Keratinocyte (primary cell): ENCODE results near the gene TCP11L1. TPM values are rescaled to one million over a fixed set of nuclear protein-coding genes. Genes with fewer than 3 reads are reported as not detected.

Source experiments
- DNase-seq: peaks from one replicate; pipeline ENCODE4 v3.0.0-alpha.2; 2011; ENCODE audit warnings: low read depth, missing footprints, low spot score
- FAIRE-seq: peaks from 2 replicates; lab custom pipeline; 2011; peaks lifted over from hg19 to GRCh38; lab: Jason Lieb, UNC
- H2AFZ ChIP-seq: 2 replicates; pipeline ENCODE4 v1.6.0; 2012; ENCODE audit warnings: low read length, control low read depth, inconsistent platforms; ENCODE audit not compliant: control insufficient read depth
- H3K27ac ChIP-seq: 2 replicates; pipeline ENCODE4 v1.5.1; 2011; ENCODE audit warnings: low read length; ENCODE audit not compliant: control insufficient read depth, insufficient read depth
- H3K27me3 ChIP-seq: 3 replicates; pipeline ENCODE4 v1.6.0; 2011; ENCODE audit warnings: low read length; ENCODE audit not compliant: control insufficient read depth, insufficient read depth; ENCODE audit errors: extremely low read depth
- H3K36me3 ChIP-seq, 2 experiments: 2 replicates in 1 of 2; 3 replicates in 1 of 2; pipeline ENCODE4 v1.5.1; 2011; ENCODE audit warnings: low read length in 2 of 2, mild to moderate bottlenecking in 1 of 2; ENCODE audit not compliant: control insufficient read depth in 2 of 2, insufficient read depth in 2 of 2; ENCODE audit errors: extremely low read depth in 1 of 2
- H3K4me1 ChIP-seq: 3 replicates; pipeline ENCODE4 v1.5.1; 2011; ENCODE audit warnings: low read length; ENCODE audit not compliant: control insufficient read depth, insufficient read depth; ENCODE audit errors: extremely low read depth
- H3K4me2 ChIP-seq: 3 replicates; pipeline ENCODE4 v1.6.0; 2011; ENCODE audit warnings: low read depth, low read length; ENCODE audit not compliant: control insufficient read depth, insufficient read depth; ENCODE audit errors: extremely low read depth
- H3K4me3 ChIP-seq, 3 experiments: fragments of 200-600 bp in 1 of 3; sonication (generic) in 1 of 3; 2 replicates in 2 of 3; 3 replicates in 1 of 3; pipeline ENCODE4 v1.5.1; 2011 to 2016; ENCODE audit warnings: low read length in 3 of 3, mild to moderate bottlenecking in 3 of 3, control low read depth in 2 of 3, inconsistent platforms in 1 of 3, low read depth in 1 of 3, mixed read lengths in 1 of 3, mixed run types in 1 of 3, moderate library complexity in 1 of 3; ENCODE audit not compliant: control insufficient read depth in 2 of 3, insufficient read depth in 2 of 3; ENCODE audit errors: extremely low read depth in 1 of 3
- H3K79me2 ChIP-seq: 2 replicates; pipeline ENCODE4 v1.6.0; 2012; ENCODE audit warnings: low read length; ENCODE audit not compliant: control insufficient read depth, insufficient read depth
- H3K9ac ChIP-seq: 3 replicates; pipeline ENCODE4 v1.6.0; 2011; ENCODE audit warnings: low read length; ENCODE audit not compliant: control insufficient read depth, insufficient read depth; ENCODE audit errors: extremely low read depth
- H3K9me1 ChIP-seq: 3 replicates; pipeline ENCODE4 v1.6.0; 2011; ENCODE audit warnings: low read length; ENCODE audit not compliant: control insufficient read depth, insufficient read depth; ENCODE audit errors: extremely low read depth
- H3K9me3 ChIP-seq: 2 replicates; pipeline ENCODE4 v1.5.1; 2012; ENCODE audit warnings: low read depth, low read length; ENCODE audit not compliant: control insufficient read depth
- H4K20me1 ChIP-seq: 3 replicates; pipeline ENCODE4 v1.6.0; 2011; ENCODE audit warnings: low read length; ENCODE audit not compliant: control insufficient read depth, insufficient read depth; ENCODE audit errors: extremely low read depth
- EZH2 ChIP-seq: IDR thresholded peaks from one replicate; pipeline ENCODE4 v1.6.1; 2012; ENCODE audit warnings: inconsistent platforms, mild to moderate bottlenecking, low read length, moderate library complexity
- dilution Hi-C: fragments of 300-500 bp; cut with MboI; formaldehyde crosslinking; loops from one replicate; pipeline ENCODE4 v1.7.0; 2020; ENCODE audit warnings: low sequenced_read_pairs; ENCODE audit not compliant: extremely low pct_ligation_motif_present
- polyA plus RNA-seq, 5 experiments: library from polyadenylated mRNA; depleted of rRNA in 3 of 5; stranded (reverse) in 3 of 5; stranded (forward) in 1 of 5; unstranded in 1 of 5; fragments of >200 nt; gene quantifications; 1 replicate in 1 of 5; 2 replicates in 3 of 5; 3 replicates in 1 of 5; pipeline versions ENCODE4 v1.2.1 to v1.2.3, GENCODE V29; 2011 to 2012; ENCODE audit warnings: missing spikeins in 2 of 5, low read depth in 1 of 5, low replicate concordance in 1 of 5
- TF ChIP-seq, protein P1 (sequence below), 3 experiments: IDR thresholded peaks in 1 of 3; conservative IDR thresholded peaks in 1 of 3; optimal IDR thresholded peaks in 1 of 3; 2 replicates in 2 of 3; 3 replicates in 1 of 3; pipeline versions ENCODE3 to v1.5.1; 2011; ENCODE audit warnings: low read length in 3 of 3, mild to moderate bottlenecking in 3 of 3, moderate library complexity in 2 of 3, control low read depth in 1 of 3, inconsistent platforms in 1 of 3; ENCODE audit not compliant: insufficient read depth in 2 of 3; ENCODE audit errors: extremely low read depth in 1 of 3

The TCP11L1 gene
- polyA plus RNA-seq, 1 donor (not counting 4 experiments of a cell fraction or from before 2014, with no cell fraction given): 22.8 TPM

- Histone ChIP-seq H3K36me3 (peaks cover 11 to 20% of the 10 kb centered on the region in 2 experiments), H3K9me3 (no peaks in the 10 kb centered on the region), H3K79me2 (no peaks in the 10 kb centered on the region), H4K20me1 (no peaks in the 10 kb centered on the region), H3K4me1 (peaks cover 64% of the 10 kb centered on the region), H3K4me3 (no peak overlapping the region), H3K9me1 (no peaks in the 10 kb centered on the region), H3K27me3 (no peaks in the 10 kb centered on the region), H3K4me2 (no peak overlapping the region), H2AFZ (no peak overlapping the region), H3K9ac (peak overlapping the region; percentile 55), H3K27ac (peak overlapping the region; percentile 83)
- TF ChIP-seq, protein P1, sequence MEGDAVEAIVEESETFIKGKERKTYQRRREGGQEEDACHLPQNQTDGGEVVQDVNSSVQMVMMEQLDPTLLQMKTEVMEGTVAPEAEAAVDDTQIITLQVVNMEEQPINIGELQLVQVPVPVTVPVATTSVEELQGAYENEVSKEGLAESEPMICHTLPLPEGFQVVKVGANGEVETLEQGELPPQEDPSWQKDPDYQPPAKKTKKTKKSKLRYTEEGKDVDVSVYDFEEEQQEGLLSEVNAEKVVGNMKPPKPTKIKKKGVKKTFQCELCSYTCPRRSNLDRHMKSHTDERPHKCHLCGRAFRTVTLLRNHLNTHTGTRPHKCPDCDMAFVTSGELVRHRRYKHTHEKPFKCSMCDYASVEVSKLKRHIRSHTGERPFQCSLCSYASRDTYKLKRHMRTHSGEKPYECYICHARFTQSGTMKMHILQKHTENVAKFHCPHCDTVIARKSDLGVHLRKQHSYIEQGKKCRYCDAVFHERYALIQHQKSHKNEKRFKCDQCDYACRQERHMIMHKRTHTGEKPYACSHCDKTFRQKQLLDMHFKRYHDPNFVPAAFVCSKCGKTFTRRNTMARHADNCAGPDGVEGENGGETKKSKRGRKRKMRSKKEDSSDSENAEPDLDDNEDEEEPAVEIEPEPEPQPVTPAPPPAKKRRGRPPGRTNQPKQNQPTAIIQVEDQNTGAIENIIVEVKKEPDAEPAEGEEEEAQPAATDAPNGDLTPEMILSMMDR (optimal IDR thresholded peaks at IDR 0.05 in 1 of 3, IDR thresholded peaks at IDR 0.05 in 1 of 3, conservative IDR thresholded peaks at IDR 0.05 in 1 of 3; ENCODE audit: extremely low read depth in 1 of 3, insufficient read depth in 2 of 3, low read length in 3 of 3): no peak
- no peak for TF ChIP-seq EZH2
- dilution Hi-C loops: no loop called here
- no peak for DNase-seq
- no peak for FAIRE-seq
Measured at GRCh38 chr11:33062137-33062536, 22.8 kb downstream of the TCP11L1 start.

DNA sequence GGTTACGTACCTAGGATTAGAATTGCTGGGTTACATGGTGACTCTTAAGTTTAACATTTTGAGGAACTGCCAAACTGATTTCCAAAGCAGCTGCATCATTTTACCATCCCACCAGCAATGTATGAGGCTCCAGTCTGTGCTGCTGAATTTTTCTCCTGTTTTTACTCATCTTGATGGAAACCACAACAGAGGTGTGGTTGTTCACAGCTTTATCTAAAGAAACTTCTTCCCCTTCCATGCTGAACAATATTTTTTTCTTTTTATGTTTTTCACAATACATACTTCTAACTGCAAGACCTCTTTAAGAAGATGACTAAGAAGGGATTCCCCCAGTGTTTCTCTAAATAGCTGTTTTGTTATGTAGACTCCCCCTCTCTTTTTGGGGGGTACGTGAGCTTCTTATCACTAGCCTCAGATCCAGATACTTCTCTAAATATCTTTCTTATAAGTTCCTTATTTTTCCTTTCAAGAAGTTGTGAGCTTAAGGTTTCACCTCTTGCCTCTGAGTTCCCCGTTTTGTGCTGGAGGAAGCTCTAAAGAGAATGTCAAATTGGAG lies 24.0 kb downstream of the TCP11L1 start:
- peaks cover 64% of the 10 kb centered on the region for H3K4me1 ChIP-seq

More for the DNA sequence above, 24.0 kb downstream of the TCP11L1 start:
- Histone ChIP-seq H4K20me1 (no peaks in the 10 kb centered on the region), H3K27me3 (no peaks in the 10 kb centered on the region), H3K4me3 (no peak overlapping the region), H3K27ac (peak overlapping the region; percentile 83), H2AFZ (no peak overlapping the region), H3K9me1 (no peaks in the 10 kb centered on the region), H3K9ac (peak overlapping the region; percentile 29), H3K79me2 (no peaks in the 10 kb centered on the region), H3K9me3 (no peaks in the 10 kb centered on the region), H3K36me3 (peaks cover 11 to 23% of the 10 kb centered on the region in 2 experiments), H3K4me2 (peak overlapping the region; percentile 45)
- FAIRE-seq: peak; percentile 79
- dilution Hi-C loops: no loop called here
- TF ChIP-seq, protein P1 (optimal IDR thresholded peaks at IDR 0.05 in 1 of 3, IDR thresholded peaks at IDR 0.05 in 1 of 3, conservative IDR thresholded peaks at IDR 0.05 in 1 of 3; ENCODE audit: extremely low read depth in 1 of 3, insufficient read depth in 2 of 3, low read length in 3 of 3): no peak
- TF ChIP-seq EZH2: no peak
- DNase-seq: no peak
